HK-2 (cell line): ENCODE data around the gene FNDC3B.
A peak's percentile ranks its signal among the peaks of the same experiment; 100 is the strongest.
"Not testable (repeated sequence)": the region's sequence is repeated elsewhere in the genome, so short reads cannot be mapped to it uniquely, and the experiment has no call there.

ENCODE experiments used
- DNase-seq: peaks from one replicate; pipeline ENCODE4 v3.0.0-alpha.2; 2018; ENCODE audit not compliant: unreplicated experiment

The FNDC3B gene

GRCh38 chr3:172364374-172365027 is 325.1 kb downstream of the FNDC3B start:
- no peak for DNase-seq

- DNase-seq, result no peak
Observed at GRCh38 chr3:172365028-172365567, 325.7 kb downstream of the FNDC3B start.

- DNase-seq, result peak; percentile 24
Observed at GRCh38 chr3:172367205-172368105, 328.1 kb downstream of the FNDC3B start.

GRCh38 chr3:172368556-172368955 is 329.2 kb downstream of the FNDC3B start:
- DNase-seq, result not testable (repeated sequence)

- DNase-seq, result no peak
Observed at GRCh38 chr3:172369590-172370259, 330.3 kb downstream of the FNDC3B start.

GRCh38 chr3:172370419-172370818 is 331.0 kb downstream of the FNDC3B start:
- DNase-seq, result no peak

- no peak for DNase-seq
Observed at GRCh38 chr3:172371544-172371943, 332.2 kb downstream of the FNDC3B start.

GRCh38 chr3:172372895-172373294 is 333.5 kb downstream of the FNDC3B start:
- no peak for DNase-seq

- DNase-seq, result no peak
Observed at GRCh38 chr3:172373912-172374311, 334.5 kb downstream of the FNDC3B start.

GRCh38 chr3:172375206-172375850 is 335.9 kb downstream of the FNDC3B start:
- DNase-seq, result no peak

GRCh38 chr3:172376402-172376801 is 337.0 kb downstream of the FNDC3B start:
- DNase-seq, result no peak

- no peak for DNase-seq
Observed at GRCh38 chr3:172376881-172377280, 337.5 kb downstream of the FNDC3B start.

GRCh38 chr3:172378439-172378838 is 339.1 kb downstream of the FNDC3B start:
- DNase-seq, result no peak

GRCh38 chr3:172379372-172379771 is 340.0 kb downstream of the FNDC3B start:
- DNase-seq, result no peak

- no peak for DNase-seq
Observed at GRCh38 chr3:172380632-172381031, 341.3 kb downstream of the FNDC3B start.

GRCh38 chr3:172383306-172383796 is 344.0 kb downstream of the FNDC3B start:
- DNase-seq, result no peak

GRCh38 chr3:172384836-172385235 is 345.5 kb downstream of the FNDC3B start:
- DNase-seq, result no peak

GRCh38 chr3:172387728-172388127 is 348.4 kb downstream of the FNDC3B start:
- DNase-seq, result no peak

- DNase-seq, result no peak
Observed at GRCh38 chr3:172388412-172389078, 349.2 kb downstream of the FNDC3B start.

- no peak for DNase-seq
Observed at GRCh38 chr3:172390792-172391191, 351.4 kb downstream of the FNDC3B start.
